Ovary (tissue), 9 donors: ENCODE results near the gene VEGFB. TPM values are rescaled to one million over a fixed set of nuclear protein-coding genes. Genes with fewer than 3 reads are reported as not detected.
A peak's percentile ranks its signal among the peaks of the same experiment; 100 is the strongest.

ENCODE experiments used
- DNase-seq, 5 donors: peaks; one replicate each; pipeline ENCODE4 v3.0.0-alpha.2; 2019 to 2020
- H3K27ac ChIP-seq, 2 donors: fragments of 200-600 bp; one replicate each; pipeline versions ENCODE4 v1.5.1 to v1.8.0; 2019 to 2022
- H3K27me3 ChIP-seq: fragments of 200-600 bp; one replicate; pipeline ENCODE4 v1.8.0; 2022
- H3K36me3 ChIP-seq: fragments of 200-600 bp; sonication (generic); one replicate; pipeline ENCODE4 v1.5.1; 2019
- H3K4me1 ChIP-seq: one replicate; pipeline ENCODE4 v1.8.1; 2013; ENCODE audit warnings: mild to moderate bottlenecking, moderate library complexity; ENCODE audit not compliant: insufficient read depth
- H3K4me3 ChIP-seq: fragments of 200-600 bp; sonication (generic); one replicate; pipeline ENCODE4 v1.5.1; 2017
- H3K9me3 ChIP-seq, 2 donors: fragments of 200-600 bp in 1 of 2; sonication (generic) in 1 of 2; one replicate each; pipeline versions ENCODE4 v1.5.1 to v1.8.1; 2013 to 2019; ENCODE audit warnings: mild to moderate bottlenecking in 1 of 2, moderate library complexity in 1 of 2
- EP300 ChIP-seq: sonication (generic); formaldehyde crosslinking; IDR thresholded peaks from one replicate; pipeline ENCODE4 v1.6.1; 2017; ENCODE audit warnings: antibody characterized with exemption
- POLR2A ChIP-seq: fragments of 450-650 bp; IDR thresholded peaks from one replicate; pipeline ENCODE4 v1.6.1; 2017; ENCODE audit warnings: antibody characterized with exemption, mild to moderate bottlenecking, moderate library complexity
- WGBS, 3 donors: extraction: QIAGEN DNeasy Blood & Tissue Kit in 1 of 3; methylation state at CpG; one replicate each; pipeline versions ENCODE4 v1.1.5 to v1.1.7; 2013 to 2017; 5-methylcytosine and 5-hydroxymethylcytosine counted together
- intact Hi-C, 4 donors: fragments of 100-400 bp; cut with DNase I; formaldehyde crosslinking; loops; one replicate each; pipeline versions ENCODE4 v1.11.0 to v1.15.1; 2022 to 2023
- polyA plus RNA-seq, 2 donors: library from polyadenylated mRNA; stranded (reverse); fragments of 200-250 nt in 1 of 2; fragments of 350-450 nt in 1 of 2; fragmentation: Illumina TruSeq in 1 of 2; extraction: RNeasy Lipid Tissue Mini Kit (QIAGEN cat#74804) in 1 of 2; gene quantifications; one replicate each; pipeline ENCODE4 v1.2.3, GENCODE V29; 2013 to 2014
- total RNA-seq, 7 donors: library from RNA; depleted of rRNA in 2 of 7; stranded (reverse); fragments of >200 nt in 2 of 7; fragmentation: NEBNext Ultra II Directional in 3 of 7; extraction: Animal tissue kit (Norgen Biotek cat#: 25700) in 3 of 7; gene quantifications; one replicate each; pipeline versions ENCODE4 v1.1.0 to v1.2.4, GENCODE V29; 2016 to 2023
- TF ChIP-seq, protein P1 (sequence below), 3 donors: fragments of 450-650 bp in 2 of 3; fragments of 200-600 bp in 1 of 3; IDR thresholded peaks; one replicate each; pipeline versions ENCODE4 v1.5.1 to v1.8.0; 2016 to 2022; ENCODE audit warnings: antibody characterized with exemption in 3 of 3, mild to moderate bottlenecking in 1 of 3
- donor health status: DM: no; HTN: no; CAD: no; lungs with moderate emphysema.
- donor health status: DM: no; HTN: no; CAD: no.
- donor health status: Bipolar disorder and iron deficiency.
- donor health status: DM: yes; HTN: yes; CAD: no.
- donor health status: DM: no; HTN: no; CAD: no.
- donor health status: DM: yes; HTN: yes; CAD: no.

The VEGFB gene
- total and polyA plus RNA-seq, 9 donors = 27.4 to 164 (median 124) TPM

GRCh38 chr11:64207256-64208085 is 26.9 kb upstream of the VEGFB start:
- Histone ChIP-seq H3K36me3 (no peaks in the 10 kb centered on the region), H3K9me3 (no peaks in the 10 kb centered on the region), H3K4me1 (peaks cover 10% of the 10 kb centered on the region), H3K27ac (peak overlapping the region in 1 of 2 donors; percentile 16), H3K27me3 (no peaks in the 10 kb centered on the region), H3K4me3 (peak overlapping the region; percentile 13)
- peak in 4 of 5 donors; percentile 48 to 60 (median 52) for DNase-seq
- WGBS, 3 donors = 17 to 37% (median 25%) methylated on average over 29 to 30 of the region's 30 CpGs
- intact Hi-C loops = loop anchor here in 2 of 4 donors (10.0 kb wide), 1 partner anchor 57 kb away; no protein-coding TSS in a partner anchor
- TF ChIP-seq EP300 = no peak
- TF ChIP-seq, protein P1, sequence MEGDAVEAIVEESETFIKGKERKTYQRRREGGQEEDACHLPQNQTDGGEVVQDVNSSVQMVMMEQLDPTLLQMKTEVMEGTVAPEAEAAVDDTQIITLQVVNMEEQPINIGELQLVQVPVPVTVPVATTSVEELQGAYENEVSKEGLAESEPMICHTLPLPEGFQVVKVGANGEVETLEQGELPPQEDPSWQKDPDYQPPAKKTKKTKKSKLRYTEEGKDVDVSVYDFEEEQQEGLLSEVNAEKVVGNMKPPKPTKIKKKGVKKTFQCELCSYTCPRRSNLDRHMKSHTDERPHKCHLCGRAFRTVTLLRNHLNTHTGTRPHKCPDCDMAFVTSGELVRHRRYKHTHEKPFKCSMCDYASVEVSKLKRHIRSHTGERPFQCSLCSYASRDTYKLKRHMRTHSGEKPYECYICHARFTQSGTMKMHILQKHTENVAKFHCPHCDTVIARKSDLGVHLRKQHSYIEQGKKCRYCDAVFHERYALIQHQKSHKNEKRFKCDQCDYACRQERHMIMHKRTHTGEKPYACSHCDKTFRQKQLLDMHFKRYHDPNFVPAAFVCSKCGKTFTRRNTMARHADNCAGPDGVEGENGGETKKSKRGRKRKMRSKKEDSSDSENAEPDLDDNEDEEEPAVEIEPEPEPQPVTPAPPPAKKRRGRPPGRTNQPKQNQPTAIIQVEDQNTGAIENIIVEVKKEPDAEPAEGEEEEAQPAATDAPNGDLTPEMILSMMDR (IDR thresholded peaks at IDR 0.05) = no peak
- no peak for TF ChIP-seq POLR2A

DNA sequence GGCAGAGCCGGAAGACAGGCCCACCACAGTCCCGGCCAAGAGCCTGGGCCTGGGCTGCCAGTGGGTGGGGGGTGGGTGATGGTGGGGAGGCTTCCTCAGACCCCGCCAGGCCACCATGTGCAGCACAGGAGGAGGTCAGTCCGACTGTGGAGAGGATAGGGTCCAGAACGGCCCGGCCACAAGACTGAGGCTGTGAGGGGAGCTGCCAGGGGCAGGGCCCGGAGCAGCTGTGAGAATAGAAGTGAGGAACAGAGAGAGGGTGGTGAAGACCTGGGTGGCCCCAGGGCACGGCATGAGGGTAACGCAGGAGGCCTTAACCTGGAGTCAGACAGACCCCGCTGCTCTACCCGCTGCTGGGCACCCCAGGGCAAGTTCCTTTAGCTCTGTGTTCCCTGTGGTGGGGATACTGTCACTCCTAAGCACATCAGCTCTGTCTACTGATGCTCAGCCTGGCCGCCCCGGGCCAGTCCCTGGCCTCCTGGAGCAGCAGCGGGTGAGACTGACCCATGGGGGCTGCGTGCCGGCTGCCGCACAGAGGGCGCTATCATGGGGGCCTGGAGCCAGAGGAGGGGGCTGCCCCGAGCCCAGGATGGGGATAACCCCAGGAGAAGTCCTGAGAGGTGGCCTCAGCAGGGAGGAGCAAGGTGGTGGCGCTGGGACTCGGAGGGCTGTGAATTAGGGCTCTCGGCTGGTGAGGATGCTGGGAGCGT is 26.1 kb upstream of the VEGFB start:
- Histone ChIP-seq H3K9me3 (no peaks in the 10 kb centered on the region), H3K27ac (peak overlapping the region in 1 of 2 donors; percentile 16), H3K4me1 (peaks cover 10% of the 10 kb centered on the region), H3K36me3 (no peaks in the 10 kb centered on the region), H3K27me3 (no peaks in the 10 kb centered on the region), H3K4me3 (no peak overlapping the region)
- WGBS, 3 donors = 73 to 80% (median 77%) methylated on average over 23 of the region's 23 CpGs
- TF ChIP-seq EP300 (no peak), POLR2A (no peak)
- TF ChIP-seq, protein P1 (IDR thresholded peaks at IDR 0.05) = no peak
- intact Hi-C loops = loop anchor here in 2 of 4 donors (10.0 kb wide), 1 partner anchor 57 kb away; no protein-coding TSS in a partner anchor
- peak in 1 of 5 donors; percentile 37 for DNase-seq

DNA sequence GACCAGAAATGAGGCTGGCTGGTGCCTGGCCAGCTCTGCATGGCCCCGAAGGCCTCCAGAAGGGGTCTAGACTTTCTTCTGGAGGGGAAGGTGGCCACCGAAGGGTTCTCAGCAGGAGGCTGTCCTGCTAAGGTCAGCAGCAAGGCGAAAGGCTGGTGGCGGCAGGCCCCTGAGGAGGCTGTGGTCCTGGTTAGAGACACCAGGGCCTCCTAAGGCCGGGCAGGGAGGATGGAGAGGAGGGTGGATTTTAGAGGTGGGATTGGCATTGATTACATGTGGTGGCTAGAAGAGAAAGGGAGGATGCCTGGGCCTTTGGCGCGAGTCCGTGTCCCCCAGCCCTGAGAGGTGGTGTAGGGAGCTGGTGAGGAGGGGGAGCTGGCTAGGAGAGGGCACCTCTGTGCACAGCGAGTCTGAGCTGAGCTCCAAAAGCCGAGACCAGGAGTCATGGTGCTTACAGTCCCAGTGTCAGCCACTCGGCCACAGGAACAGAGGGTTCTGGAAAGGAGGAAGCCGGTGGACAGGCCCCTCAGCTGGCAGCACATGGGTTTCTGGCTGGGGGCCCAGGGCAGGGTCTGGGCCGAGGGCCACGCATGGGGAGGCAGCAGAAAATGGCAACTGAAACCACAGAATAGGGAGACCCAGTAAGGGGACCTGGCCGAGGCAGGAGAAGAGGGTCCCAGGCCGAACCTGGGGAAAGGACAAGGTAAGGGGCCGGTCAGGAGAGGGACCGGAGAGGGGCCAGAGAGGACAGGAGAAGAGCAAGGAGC is 25.4 kb upstream of the VEGFB start:
- no peak for DNase-seq
- intact Hi-C loops = loop anchor here in 2 of 4 donors (10.0 kb wide), 1 partner anchor 56 kb away; no protein-coding TSS in a partner anchor
- no peaks in the 10 kb centered on the region for H3K36me3 ChIP-seq
- TF ChIP-seq, protein P1 (IDR thresholded peaks at IDR 0.05) = no peak
- no peak for TF ChIP-seq POLR2A
- TF ChIP-seq EP300 = no peak
- H3K27me3 ChIP-seq = no peaks in the 10 kb centered on the region
- no peak overlapping the region for H3K4me3 ChIP-seq
- no peak overlapping the region for H3K27ac ChIP-seq
- H3K4me1 ChIP-seq = peaks cover 7% of the 10 kb centered on the region
- WGBS, 3 donors = 81 to 87% (median 85%) methylated on average over 18 of the region's 18 CpGs
- no peaks in the 10 kb centered on the region for H3K9me3 ChIP-seq

GRCh38 chr11:64209563-64209843 is 24.9 kb upstream of the VEGFB start:
- WGBS, 3 donors = 88 to 92% (median 91%) methylated on average over 8 of the region's 8 CpGs
- Histone ChIP-seq H3K9me3 (no peaks in the 10 kb centered on the region), H3K4me3 (no peak overlapping the region), H3K27ac (no peak overlapping the region), H3K36me3 (no peaks in the 10 kb centered on the region), H3K27me3 (no peaks in the 10 kb centered on the region), H3K4me1 (peaks cover 4% of the 10 kb centered on the region)
- no peak for DNase-seq
- TF ChIP-seq EP300 (no peak), POLR2A (no peak)
- TF ChIP-seq, protein P1 (IDR thresholded peaks at IDR 0.05) = no peak
- intact Hi-C loops = loop anchor here in 2 of 4 donors (10.0 kb wide), 1 partner anchor 55 kb away; no protein-coding TSS in a partner anchor
